GM13976 (cell line): ENCODE data around the gene DPM3.

Experiments used
- DNase-seq: peaks from one replicate; pipeline ENCODE4 v3.0.0; 2012; ENCODE audit warnings: low spot score
- in situ Hi-C: fragments of 300-500 bp; cut with MboI; formaldehyde crosslinking; loops from one replicate; pipeline ENCODE4 v1.12.0; 2022; ENCODE audit warnings: low sequenced_read_pairs, mixed read lengths, inconsistent platforms; ENCODE audit not compliant: unreplicated experiment
- TF ChIP-seq, protein P1 (sequence below): IDR thresholded peaks from 2 replicates; pipeline ENCODE4 v1.5.1; 2012; ENCODE audit warnings: borderline replicate concordance, mild to moderate bottlenecking; ENCODE audit not compliant: insufficient read depth; ENCODE audit errors: extremely low read depth, missing control alignments, control extremely low read depth

Gene DPM3

DNA sequence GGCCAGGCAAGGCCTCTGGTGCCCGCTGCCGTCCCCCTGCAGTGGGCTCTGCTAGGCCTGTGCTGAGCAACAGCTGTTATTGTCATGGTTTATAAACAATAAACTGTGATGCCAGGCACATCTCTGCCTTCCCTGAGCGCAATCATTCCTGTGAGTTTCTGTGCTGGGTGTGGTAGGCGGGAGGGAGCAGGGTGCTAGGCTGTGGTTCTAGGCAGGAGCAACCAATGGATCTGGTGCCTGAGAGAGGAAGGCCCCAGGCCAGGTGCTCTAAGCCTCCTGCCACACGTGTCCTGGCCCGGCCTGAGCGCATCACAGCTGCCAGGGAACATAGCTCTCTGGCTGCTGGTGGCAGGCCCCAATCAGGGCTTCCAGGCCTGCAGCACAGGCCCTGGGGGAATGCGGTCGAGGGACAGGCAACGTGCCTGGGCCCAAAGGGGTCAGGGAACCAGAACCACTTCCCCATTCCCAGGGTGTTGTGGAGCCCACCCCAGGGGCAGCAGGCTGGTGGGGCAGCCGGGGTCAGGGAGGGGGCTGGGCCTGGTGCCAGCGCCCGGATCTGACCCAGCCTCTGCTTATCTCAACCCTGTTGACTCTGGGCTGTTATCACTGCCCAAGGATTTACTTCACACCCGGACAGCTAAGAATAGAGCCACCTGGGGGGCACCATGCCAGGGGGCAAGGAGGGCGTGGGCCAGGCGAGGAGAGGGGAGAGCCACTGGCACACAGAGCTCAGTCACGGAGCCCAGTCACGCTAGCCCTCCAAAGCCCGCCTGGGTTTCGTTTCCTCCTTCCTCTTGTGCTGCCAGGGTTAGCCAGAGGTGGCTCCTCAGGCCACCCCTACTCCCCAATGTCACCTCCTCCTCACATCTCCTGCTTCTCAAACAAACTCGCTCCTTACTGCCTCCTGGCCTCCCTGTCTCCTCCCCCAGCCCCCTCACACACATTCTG is 44.8 kb upstream of the DPM3 start:
- in situ Hi-C loops, result no loop called here
- TF ChIP-seq, protein P1, sequence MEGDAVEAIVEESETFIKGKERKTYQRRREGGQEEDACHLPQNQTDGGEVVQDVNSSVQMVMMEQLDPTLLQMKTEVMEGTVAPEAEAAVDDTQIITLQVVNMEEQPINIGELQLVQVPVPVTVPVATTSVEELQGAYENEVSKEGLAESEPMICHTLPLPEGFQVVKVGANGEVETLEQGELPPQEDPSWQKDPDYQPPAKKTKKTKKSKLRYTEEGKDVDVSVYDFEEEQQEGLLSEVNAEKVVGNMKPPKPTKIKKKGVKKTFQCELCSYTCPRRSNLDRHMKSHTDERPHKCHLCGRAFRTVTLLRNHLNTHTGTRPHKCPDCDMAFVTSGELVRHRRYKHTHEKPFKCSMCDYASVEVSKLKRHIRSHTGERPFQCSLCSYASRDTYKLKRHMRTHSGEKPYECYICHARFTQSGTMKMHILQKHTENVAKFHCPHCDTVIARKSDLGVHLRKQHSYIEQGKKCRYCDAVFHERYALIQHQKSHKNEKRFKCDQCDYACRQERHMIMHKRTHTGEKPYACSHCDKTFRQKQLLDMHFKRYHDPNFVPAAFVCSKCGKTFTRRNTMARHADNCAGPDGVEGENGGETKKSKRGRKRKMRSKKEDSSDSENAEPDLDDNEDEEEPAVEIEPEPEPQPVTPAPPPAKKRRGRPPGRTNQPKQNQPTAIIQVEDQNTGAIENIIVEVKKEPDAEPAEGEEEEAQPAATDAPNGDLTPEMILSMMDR, result no peak
- DNase-seq, result peak; percentile 86

- in situ Hi-C loops, result no loop called here
- TF ChIP-seq, protein P1, result no peak
- DNase-seq, result no peak
These were observed 44.0 kb upstream of the DPM3 start for GRCh38 chr1:155184351-155184811.

GRCh38 chr1:155183775-155184221 is 43.5 kb upstream of the DPM3 start:
- TF ChIP-seq, protein P1, result no peak
- in situ Hi-C loops, result no loop called here
- DNase-seq, result no peak

- TF ChIP-seq, protein P1, result no peak
- no peak for DNase-seq
- in situ Hi-C loops, result no loop called here
These were observed 41.8 kb upstream of the DPM3 start for GRCh38 chr1:155182052-155182550.

DNA sequence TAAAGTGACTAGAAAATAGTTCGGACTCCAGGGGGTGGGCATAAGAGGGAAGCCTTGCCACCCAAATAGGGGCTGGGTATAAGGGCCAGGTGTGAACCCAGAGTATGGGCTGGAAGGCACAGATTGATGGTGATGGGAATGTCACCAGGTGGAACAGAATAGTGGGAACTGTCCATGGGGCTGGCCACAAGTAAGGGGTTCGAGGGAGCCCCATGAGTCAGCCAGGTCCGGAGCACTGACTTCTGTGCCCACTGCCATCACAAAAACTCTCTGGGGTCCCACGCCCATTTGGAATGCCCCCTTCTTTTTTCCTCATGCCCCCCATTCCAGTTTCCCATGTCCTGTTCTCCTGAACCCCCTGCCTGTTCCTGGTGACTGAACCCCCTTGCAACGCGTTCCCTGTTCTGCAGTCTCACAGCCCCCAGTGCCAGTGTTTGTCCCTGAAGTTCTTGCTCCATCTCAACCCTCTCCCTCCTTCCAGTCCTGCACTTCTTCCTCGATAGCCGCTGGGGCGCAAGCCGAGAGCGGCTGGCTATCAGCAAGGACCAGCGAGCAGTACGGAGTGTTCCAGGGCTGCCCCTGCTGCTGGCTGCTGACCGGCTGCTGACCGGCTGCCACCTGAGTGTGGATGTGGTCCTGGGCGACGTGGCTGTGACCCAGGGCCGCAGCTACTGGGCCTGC is 41.2 kb upstream of the DPM3 start:
- no peak for DNase-seq
- TF ChIP-seq, protein P1, result no peak
- in situ Hi-C loops, result no loop called here
